Right ventricle myocardium superior (tissue), 1 donor: Measurements from ENCODE around the gene GZMM. TPM values are rescaled to one million over a fixed set of nuclear protein-coding genes. Genes with fewer than 3 reads are reported as not detected.

Experiments used
- ATAC-seq: fragments of 200-7000 bp; cut with Tn5 transposase; one replicate; pipeline ENCODE4 v1.9.1; 2020; ENCODE audit warnings: mild to moderate bottlenecking; ENCODE audit not compliant: poor library complexity
- DNase-seq: peaks from one replicate; pipeline ENCODE4 v3.0.0-alpha.2; 2020
- intact Hi-C: fragments of 100-400 bp; cut with DNase I; formaldehyde crosslinking; loops from one replicate; pipeline ENCODE4 v1.11.2; 2022
- total RNA-seq: library from RNA; stranded (reverse); fragmentation: NEBNext Ultra II Directional; extraction: Animal tissue kit (Norgen Biotek cat#: 25700); gene quantifications from one replicate; pipeline ENCODE4 v1.2.1, GENCODE V29; 2021
- donor health status: DM: no; HTN: yes; CAD: no; lungs with severe emphysema.

Gene GZMM
- total RNA-seq, 1 donor from 2014 or later: 0.32 TPM

GRCh38 chr19:510606-511100 is 33.2 kb upstream of the GZMM start:
- intact Hi-C loops: no loop called here
- ATAC-seq (no peak), DNase-seq (peak; percentile 82)

GRCh38 chr19:511101-511851 is 32.6 kb upstream of the GZMM start:
- intact Hi-C loops: no loop called here
- DNase-seq: peak; percentile 60
- no peak for ATAC-seq

DNA sequence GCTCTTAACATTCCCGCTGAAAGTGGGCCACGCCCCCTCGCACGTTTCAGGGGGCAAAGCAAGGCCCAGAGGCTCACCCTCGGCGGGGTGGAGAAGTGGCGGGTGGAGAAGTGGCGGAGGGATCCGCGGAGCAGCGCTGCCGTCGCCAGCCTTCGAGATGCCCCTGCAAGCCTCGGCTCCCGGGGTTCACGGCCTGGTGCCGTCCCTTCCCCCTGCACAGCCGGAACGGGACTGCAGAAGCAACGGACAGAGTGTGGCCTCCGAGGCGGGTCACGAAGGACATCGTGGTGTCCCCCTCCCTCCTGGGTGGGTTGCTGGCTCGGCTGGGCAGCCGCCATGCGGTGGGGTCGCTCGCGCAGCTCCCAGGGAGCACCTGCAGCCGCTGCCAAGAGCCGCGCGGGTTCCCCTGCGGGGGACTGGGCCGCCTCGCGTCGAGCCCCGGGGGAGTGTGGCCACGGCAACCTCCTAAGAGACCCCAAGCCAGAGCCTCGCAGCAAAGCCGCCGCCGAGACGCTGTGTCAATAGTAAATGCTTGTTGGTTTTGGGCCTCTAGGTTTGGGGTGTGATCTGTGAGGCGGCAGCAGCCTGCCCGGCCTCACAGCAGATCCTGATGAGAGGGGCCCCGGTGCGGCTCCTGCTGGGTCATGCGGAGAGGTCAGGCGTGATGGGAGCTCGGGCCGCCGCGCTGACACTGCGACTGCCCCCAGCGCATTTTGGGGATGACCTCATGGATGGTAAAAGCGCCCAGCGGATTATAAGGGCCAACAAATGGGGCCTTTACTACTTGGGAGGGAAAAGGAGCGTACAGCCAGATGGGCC is 31.1 kb upstream of the GZMM start:
- DNase-seq (no peak), ATAC-seq (no peak)

GRCh38 chr19:513368-514165 is 30.3 kb upstream of the GZMM start:
- ATAC-seq (no peak), DNase-seq (no peak)
- intact Hi-C loops: no loop called here

More for the DNA sequence above, 31.1 kb upstream of the GZMM start:
- intact Hi-C loops: no loop called here

- no peak for ATAC-seq
- intact Hi-C loops: no loop called here
- DNase-seq: no peak
Measured at GRCh38 chr19:514166-514663, 29.6 kb upstream of the GZMM start.

GRCh38 chr19:517721-518597 is 25.9 kb upstream of the GZMM start:
- ATAC-seq (no peak), DNase-seq (no peak)
- intact Hi-C loops: no loop called here

GRCh38 chr19:518598-519231 is 25.1 kb upstream of the GZMM start:
- DNase-seq (no peak), ATAC-seq (no peak)
- intact Hi-C loops: no loop called here

GRCh38 chr19:519449-519865 is 24.4 kb upstream of the GZMM start:
- intact Hi-C loops: no loop called here
- DNase-seq: no peak
- ATAC-seq: no peak

GRCh38 chr19:522726-523125 is 21.1 kb upstream of the GZMM start:
- intact Hi-C loops: no loop called here
- ATAC-seq: no peak
- DNase-seq: no peak

GRCh38 chr19:524062-524674 is 19.7 kb upstream of the GZMM start:
- DNase-seq: no peak
- intact Hi-C loops: no loop called here
- peak; percentile 34 for ATAC-seq

DNA sequence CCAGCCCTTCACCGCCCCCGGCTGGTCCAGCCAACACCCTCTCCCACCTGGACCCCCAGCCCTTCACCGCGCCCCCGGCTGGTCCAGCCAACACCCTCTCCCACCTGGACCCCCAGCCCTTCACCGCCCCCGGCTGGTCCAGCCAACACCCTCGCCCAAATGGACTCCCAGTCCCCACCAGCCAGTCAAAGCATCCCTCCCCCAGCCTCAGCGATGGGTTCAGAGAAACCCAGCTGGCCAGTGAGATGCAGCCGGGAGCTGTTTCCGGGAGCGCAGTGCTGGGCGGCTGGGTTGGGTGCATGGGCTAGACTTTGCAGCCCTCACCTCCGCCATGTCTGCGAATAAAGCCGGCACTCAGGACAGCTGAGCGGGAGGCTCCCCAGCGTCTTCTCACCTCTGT is 18.8 kb upstream of the GZMM start:
- intact Hi-C loops: no loop called here

DNA sequence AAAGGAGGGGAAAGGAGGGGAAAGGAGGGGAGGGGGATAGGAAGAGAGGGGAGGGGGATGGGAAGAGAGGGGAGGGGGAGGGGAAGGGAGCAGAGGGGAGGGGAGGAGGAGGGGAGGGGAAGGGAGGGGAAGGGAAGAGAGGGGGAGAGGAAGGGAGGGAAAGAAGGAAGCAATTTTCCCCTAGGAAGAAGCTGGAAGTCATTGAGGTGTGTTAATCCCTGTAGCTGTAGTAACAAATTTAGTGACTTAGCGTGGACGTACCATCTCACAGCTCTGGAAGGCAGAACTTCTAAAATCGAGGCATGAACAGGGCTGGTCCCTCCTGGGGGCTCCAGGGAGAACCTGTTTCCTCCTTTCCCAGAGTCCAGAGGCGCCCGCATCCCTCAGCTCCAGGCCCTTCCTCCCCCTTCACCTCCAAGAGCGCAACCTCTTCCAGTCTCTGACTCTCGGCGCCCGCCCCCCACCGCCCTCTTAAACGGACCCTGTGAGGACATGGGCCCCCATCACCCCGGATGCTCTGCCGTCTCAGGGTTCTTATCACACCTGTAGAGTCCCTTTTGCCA is 17.9 kb upstream of the GZMM start:
- intact Hi-C loops: no loop called here
- ATAC-seq (no peak), DNase-seq (no peak)

More for the DNA sequence above, 18.8 kb upstream of the GZMM start:
- DNase-seq (no peak), ATAC-seq (no peak)

DNA sequence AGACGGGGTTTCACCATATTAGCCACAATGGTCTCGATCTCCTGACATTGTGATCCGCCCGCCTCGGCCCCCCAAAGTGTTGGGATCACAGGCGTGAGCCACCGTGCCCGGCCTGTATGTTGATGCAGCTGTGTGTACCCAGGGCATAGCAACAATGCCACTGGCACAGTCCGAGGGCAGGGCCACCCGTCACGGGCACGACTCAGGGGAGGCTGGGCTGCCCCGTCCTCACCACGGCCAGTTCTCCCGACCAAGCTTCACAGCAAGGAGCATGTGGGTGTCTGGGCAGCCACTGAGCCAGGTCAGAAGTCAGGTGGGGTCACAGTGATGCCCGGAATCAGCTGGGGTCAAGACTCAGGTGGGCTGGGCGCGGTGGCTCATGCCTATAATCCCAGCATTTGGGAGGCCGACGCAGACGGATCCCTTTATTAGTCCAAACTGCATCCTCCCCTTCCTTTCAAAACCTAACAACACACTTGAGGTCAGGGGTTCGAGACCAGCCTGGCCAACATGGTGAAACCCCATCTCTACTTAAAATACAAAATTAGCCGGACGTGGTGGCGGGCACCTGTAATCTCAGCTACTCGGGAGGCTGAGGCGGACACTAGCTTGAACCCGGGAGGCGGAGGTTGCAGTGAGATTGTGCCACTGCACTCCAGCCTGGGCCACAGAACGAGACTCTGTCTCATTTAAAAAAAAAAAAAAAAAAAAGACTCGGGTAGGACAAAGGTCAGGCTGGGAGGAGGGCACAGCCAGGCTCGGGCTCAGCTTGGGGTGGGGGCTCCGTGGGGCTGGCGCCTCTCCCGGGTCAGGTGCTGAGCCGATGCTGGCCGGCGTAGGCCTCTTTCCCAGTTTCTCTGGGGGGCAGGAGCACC is 13.5 kb upstream of the GZMM start:
- no peak for ATAC-seq

DNA sequence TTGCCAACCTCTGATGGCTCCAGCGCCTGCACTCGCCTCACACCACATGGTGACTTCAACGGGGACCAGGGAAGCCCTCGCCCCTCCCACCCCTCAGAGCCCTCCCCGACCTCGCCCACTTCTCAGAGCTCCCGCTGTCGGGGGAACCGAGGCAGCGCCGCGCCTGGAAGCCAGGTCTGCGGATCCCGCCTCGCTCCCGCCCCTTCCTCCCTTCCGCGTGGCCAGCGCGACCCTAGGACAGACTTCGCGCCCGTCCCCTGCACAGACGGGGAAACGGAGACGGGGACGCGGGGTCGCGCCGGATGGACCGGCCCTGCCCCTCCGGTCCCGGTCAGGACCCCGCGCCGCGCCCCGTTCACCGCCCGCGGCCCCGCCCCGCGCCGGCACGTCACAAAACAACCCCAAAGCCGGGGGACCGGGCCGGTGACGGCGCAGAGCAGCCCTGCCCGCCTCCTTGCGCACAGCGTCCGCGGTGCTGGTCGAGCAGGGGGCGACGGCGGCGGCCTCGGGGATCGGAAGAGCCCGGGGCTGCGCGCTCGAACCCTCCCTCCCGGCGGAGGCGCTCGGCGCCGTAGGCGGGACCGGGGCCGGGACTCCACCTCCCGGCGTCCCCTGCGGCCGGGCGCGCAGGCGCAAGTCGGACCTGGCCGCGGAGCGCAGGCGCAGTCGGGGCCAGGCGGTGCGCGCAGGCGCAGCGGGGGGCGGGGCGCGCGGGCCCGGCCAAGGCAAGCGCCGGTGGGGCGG is 12.7 kb upstream of the GZMM start:
- ATAC-seq: peak; percentile 85
- DNase-seq: peak; percentile 91
- intact Hi-C loops: no loop called here

More for the DNA sequence above, 13.5 kb upstream of the GZMM start:
- intact Hi-C loops: no loop called here
- no peak for DNase-seq
